SK-N-SH (cell line): ENCODE measurements around the gene SNRPF. TPM values are rescaled to one million over a fixed set of nuclear protein-coding genes. Genes with fewer than 3 reads are reported as not detected.

Source experiments
- CTCF ChIA-PET: fragments of 300-600, 350-600 bp; formaldehyde crosslinking; extraction: SDS; loops from one replicate; lab custom pipeline; 2021; lab: Yijun Ruan, JAX
- POLR2A ChIA-PET: fragments of 350-600 bp; sonication (Branson Sonifier 250); formaldehyde crosslinking; extraction: SDS; loops from one replicate; lab custom pipeline; 2020; ENCODE audit warnings: antibody characterized with exemption, inconsistent platforms; lab: Yijun Ruan, JAX
- DNase-seq: peaks from one replicate; pipeline ENCODE4 v3.0.0; 2012
- H2AFZ ChIP-seq: fragments of 200-600 bp; sonication (generic); 2 replicates; pipeline ENCODE4 v1.8.1; 2016; ENCODE audit warnings: antibody characterized with exemption, mild to moderate bottlenecking, low read depth
- H3F3A ChIP-seq: fragments of 200-600 bp; sonication (generic); replicated peaks from 2 replicates; pipeline ENCODE3; 2016; ENCODE audit warnings: antibody characterized with exemption, mild to moderate bottlenecking; ENCODE audit not compliant: insufficient read depth
- H3K27ac ChIP-seq, 2 experiments: fragments of 200-500 bp in 1 of 2; fragments of 200-600 bp in 1 of 2; sonication (Bioruptor generic) in 1 of 2; sonication (generic), shearing (Covaris generic) in 1 of 2; 2 replicates each; pipeline versions ENCODE4 v1.5.1 to v1.6.1; 2014 to 2016; ENCODE audit warnings: low read depth in 2 of 2, inconsistent platforms in 1 of 2, low read length in 1 of 2, mild to moderate bottlenecking in 1 of 2, mixed read lengths in 1 of 2
- H3K27me3 ChIP-seq: fragments of 200-600 bp; sonication (generic), shearing (Covaris generic); 2 replicates; pipeline ENCODE4 v1.6.1; 2016; ENCODE audit warnings: mixed run types; ENCODE audit not compliant: insufficient read depth
- H3K36me3 ChIP-seq, 2 experiments: fragments of 200-500 bp in 1 of 2; fragments of 200-600 bp in 1 of 2; sonication (Bioruptor generic) in 1 of 2; sonication (generic) in 1 of 2; replicated peaks in 1 of 2; 2 replicates each; pipeline versions ENCODE3 to v1.5.1; 2014 to 2016; ENCODE audit warnings: low read length in 1 of 2, mild to moderate bottlenecking in 1 of 2; ENCODE audit not compliant: insufficient read depth in 2 of 2, control insufficient read depth in 1 of 2
- H3K4me1 ChIP-seq, 2 experiments: fragments of 200-500 bp in 1 of 2; fragments of 200-600 bp in 1 of 2; sonication (Bioruptor generic) in 1 of 2; sonication (generic), shearing (Covaris generic) in 1 of 2; 2 replicates each; pipeline versions ENCODE4 v1.5.1 to v1.6.1; 2014 to 2016; ENCODE audit warnings: low read depth in 1 of 2, low read length in 1 of 2, mixed run types in 1 of 2; ENCODE audit not compliant: insufficient read depth in 2 of 2, control insufficient read depth in 1 of 2
- H3K4me2 ChIP-seq: fragments of 200-600 bp; sonication (generic), shearing (Covaris generic); 2 replicates; pipeline ENCODE4 v1.6.1; 2017; ENCODE audit warnings: mixed run types
- H3K4me3 ChIP-seq, 2 experiments: fragments of 200-500 bp in 1 of 2; fragments of 200-600 bp in 1 of 2; sonication (Bioruptor generic) in 1 of 2; sonication (generic), shearing (Covaris generic) in 1 of 2; 2 replicates each; pipeline versions ENCODE4 v1.5.1 to v1.8.1; 2014 to 2016; ENCODE audit warnings: low read depth in 2 of 2, inconsistent platforms in 1 of 2, low read length in 1 of 2, mild to moderate bottlenecking in 1 of 2, mixed read lengths in 1 of 2, moderate library complexity in 1 of 2
- H3K79me2 ChIP-seq: fragments of 200-600 bp; sonication (generic); 2 replicates; pipeline ENCODE4 v1.8.1; 2017; ENCODE audit warnings: mild to moderate bottlenecking; ENCODE audit not compliant: insufficient read depth
- H3K9ac ChIP-seq: fragments of 200-600 bp; sonication (generic); 2 replicates; pipeline ENCODE4 v1.6.1; 2017; ENCODE audit warnings: mixed run types
- H3K9me2 ChIP-seq: fragments of 200-600 bp; sonication (generic); 2 replicates; pipeline ENCODE4 v1.6.1; 2017; ENCODE audit warnings: mixed run types
- H3K9me3 ChIP-seq: fragments of 200-600 bp; sonication (generic); 2 replicates; pipeline ENCODE4 v1.6.1; 2017; ENCODE audit warnings: mixed run types, mild to moderate bottlenecking, moderate library complexity
- H4K20me1 ChIP-seq: fragments of 200-600 bp; sonication (generic); 2 replicates; pipeline ENCODE4 v1.6.1; 2017; ENCODE audit warnings: mild to moderate bottlenecking, mixed run types; ENCODE audit not compliant: insufficient read depth
- CHD2 ChIP-seq: fragments of 150-350 bp; IDR thresholded peaks from 2 replicates; pipeline ENCODE4 v1.6.1; 2018; ENCODE audit warnings: low read length; ENCODE audit not compliant: partially characterized antibody
- EZH2phosphoT487 ChIP-seq: fragments of 200-600 bp; sonication (generic); IDR thresholded peaks from 2 replicates; pipeline ENCODE4 v1.6.1; 2017; ENCODE audit warnings: low read depth, mixed run types, mild to moderate bottlenecking, antibody characterized with exemption, moderate library complexity, borderline replicate concordance
- FOXJ3 ChIP-seq: sonication (generic); formaldehyde crosslinking; IDR thresholded peaks from 2 replicates; pipeline ENCODE4 v1.5.1; 2020; ENCODE audit warnings: mild to moderate bottlenecking, missing genetic modification reagents
- FOXM1 ChIP-seq: IDR thresholded peaks from 2 replicates; pipeline ENCODE4 v1.4.0; 2012; ENCODE audit warnings: low read depth, mild to moderate bottlenecking
- GATA2 ChIP-seq: sonication (generic); formaldehyde crosslinking; IDR thresholded peaks from 2 replicates; pipeline ENCODE4 v1.5.0; 2020; ENCODE audit warnings: mild to moderate bottlenecking, missing genetic modification reagents
- JUND ChIP-seq: IDR thresholded peaks from 2 replicates; pipeline ENCODE4 v1.4.0; 2012
- MAX ChIP-seq: IDR thresholded peaks from 2 replicates; pipeline ENCODE4 v1.4.0; 2012; ENCODE audit warnings: low read depth
- MEF2A ChIP-seq: IDR thresholded peaks from 2 replicates; pipeline ENCODE4 v1.4.0; 2012; ENCODE audit warnings: low read depth, borderline replicate concordance
- NFIC ChIP-seq: IDR thresholded peaks from 2 replicates; pipeline ENCODE4 v1.4.0; 2012; ENCODE audit warnings: borderline replicate concordance
- NRF1 ChIP-seq: IDR thresholded peaks from 2 replicates; pipeline ENCODE4 v1.6.1; 2012; ENCODE audit warnings: low read depth, mild to moderate bottlenecking, low read length
- PBX3 ChIP-seq: IDR thresholded peaks from 2 replicates; pipeline ENCODE4; 2012
- RFX5 ChIP-seq: IDR thresholded peaks from 2 replicates; pipeline ENCODE4 v1.6.1; 2012; ENCODE audit warnings: mild to moderate bottlenecking, improper control_type of control experiment, low read length
- RXRA ChIP-seq: IDR thresholded peaks from 2 replicates; pipeline ENCODE4 v1.4.0; 2012; ENCODE audit warnings: low read depth, mild to moderate bottlenecking, borderline replicate concordance
- TAF1 ChIP-seq: IDR thresholded peaks from 2 replicates; pipeline ENCODE4 v1.6.1; 2012; ENCODE audit warnings: low read depth, mild to moderate bottlenecking, low read length, moderate library complexity, borderline replicate concordance
- USF2 ChIP-seq: fragments of 150-350 bp; IDR thresholded peaks from 2 replicates; pipeline ENCODE4 v1.6.1; 2017; ENCODE audit warnings: antibody characterized with exemption, low read length, low read depth, borderline replicate concordance
- YY1 ChIP-seq: IDR thresholded peaks from 2 replicates; pipeline ENCODE4 v1.4.0; 2012; ENCODE audit warnings: low read depth, mild to moderate bottlenecking
- WGBS: methylation state at CpG from one replicate; pipeline ENCODE4 v1.1.6; 2017; ENCODE audit warnings: low lambda C conversion rate; 5-methylcytosine and 5-hydroxymethylcytosine counted together
- polyA plus RNA-seq, 3 experiments: library from polyadenylated mRNA; depleted of rRNA; stranded (reverse); fragments of >200 nt; gene quantifications; 2 replicates each; pipeline ENCODE4 v1.2.3, GENCODE V29; 2012

SNRPF gene
- polyA plus RNA-seq, 1 of the 3 experiments (the other 2 are of a cell fraction) = 62.5 TPM

GRCh38 chr12:95859344-95859816 is 628 bp downstream of the SNRPF start:
- H3K27ac ChIP-seq = peak overlapping the region; percentile 70 to 71
- peaks cover 55% of the 10 kb centered on the region for H3K79me2 ChIP-seq
- H2AFZ ChIP-seq = peak overlapping the region; percentile 65

GRCh38 chr12:95859947-95860850 is 1.4 kb downstream of the SNRPF start:
- peak overlapping the region; percentile 78 for H3K9ac ChIP-seq
- H3K4me1 ChIP-seq = peaks cover 0 to 7% of the 10 kb centered on the region in 2 experiments; a peak in 2 of 4 replicates
- peak overlapping the region; percentile 89 for H3K4me2 ChIP-seq
- POLR2A ChIA-PET = no interaction called here
- DNase-seq = no peak
- H3K79me2 ChIP-seq = peaks cover 63% of the 10 kb centered on the region
- no peaks in the 10 kb centered on the region for H3K9me2 ChIP-seq
- no peak overlapping the region for H2AFZ ChIP-seq
- H3K36me3 ChIP-seq = peaks cover 31 to 46% of the 10 kb centered on the region in 2 experiments
- H3K4me3 ChIP-seq = peak overlapping the region; percentile 79 to 86
- H3K27ac ChIP-seq = no peak overlapping the region
- 62% methylated on average over 10 of the region's 10 CpGs for WGBS
- no peaks in the 10 kb centered on the region for H3K27me3 ChIP-seq
- CTCF ChIA-PET = interaction anchor here (1.1 to 1.5 kb wide), 2 partner anchors 9 to 139 kb away, joined by 3 read pairs; no protein-coding TSS in a partner anchor
- H4K20me1 ChIP-seq = 0 out of 2 replicates have a peak, but pooled peaks cover 9% of the 10 kb centered on the region
- no peaks in the 10 kb centered on the region for H3F3A ChIP-seq
- H3K9me3 ChIP-seq = no peaks in the 10 kb centered on the region; the same call in 1 of the 2 replicates
- TF ChIP-seq EZH2phosphoT487 (no peak), NRF1 (no peak), GATA2 (CRISPR knock-in tag) (no peak), JUND (no peak), FOXJ3 (CRISPR knock-in tag) (no peak), USF2 (no peak), RXRA (no peak), NFIC (no peak), PBX3 (no peak)

More at GRCh38 chr12:95859344-95859816, 628 bp downstream of the SNRPF start:
- ChIA-PET CTCF (interaction anchor here (1.1 to 1.5 kb wide), 2 partner anchors 10 to 139 kb away, joined by 3 read pairs; no protein-coding TSS in a partner anchor), POLR2A (no interaction called here)
- Histone ChIP-seq H3K4me2 (peak overlapping the region; percentile 89), H3K9ac (peak overlapping the region; percentile 78), H3K36me3 (peaks cover 26 to 38% of the 10 kb centered on the region in 2 experiments), H3K4me3 (peak overlapping the region; percentile 79 to 86), H3K9me3 (no peaks in the 10 kb centered on the region; the same call in 1 of the 2 replicates), H4K20me1 (0 out of 2 replicates have a peak, but pooled peaks cover 9% of the 10 kb centered on the region), H3K9me2 (no peaks in the 10 kb centered on the region), H3K27me3 (no peaks in the 10 kb centered on the region), H3F3A (no peaks in the 10 kb centered on the region), H3K4me1 (peaks cover 0 to 7% of the 10 kb centered on the region in 2 experiments; a peak in 2 of 4 replicates)
- peak; percentile 6 for DNase-seq
- WGBS = 5% methylated on average over 13 of the region's 13 CpGs
- no peak for TF ChIP-seq TAF1
- no peak for TF ChIP-seq NRF1
- no peak for TF ChIP-seq YY1
- TF ChIP-seq MAX = no peak
- no peak for TF ChIP-seq RXRA
- no peak for TF ChIP-seq FOXM1
- TF ChIP-seq GATA2 (CRISPR knock-in tag) = no peak
- no peak for TF ChIP-seq CHD2
- TF ChIP-seq NFIC = no peak
- no peak for TF ChIP-seq EZH2phosphoT487
- TF ChIP-seq JUND = no peak
- TF ChIP-seq RFX5 = no peak
- no peak for TF ChIP-seq MEF2A
- TF ChIP-seq FOXJ3 (CRISPR knock-in tag) = no peak
